ENCODE measurements around the gene PROS1. TPM values are rescaled to one million over a fixed set of nuclear protein-coding genes. Genes with fewer than 3 reads are reported as not detected.

PROS1 gene
- total and polyA plus RNA-seq, 2 of the 8 experiments (the other 6 are each of a cell fraction or from before 2014, with no cell fraction given), result 0.65 to 2.5 TPM

DNA sequence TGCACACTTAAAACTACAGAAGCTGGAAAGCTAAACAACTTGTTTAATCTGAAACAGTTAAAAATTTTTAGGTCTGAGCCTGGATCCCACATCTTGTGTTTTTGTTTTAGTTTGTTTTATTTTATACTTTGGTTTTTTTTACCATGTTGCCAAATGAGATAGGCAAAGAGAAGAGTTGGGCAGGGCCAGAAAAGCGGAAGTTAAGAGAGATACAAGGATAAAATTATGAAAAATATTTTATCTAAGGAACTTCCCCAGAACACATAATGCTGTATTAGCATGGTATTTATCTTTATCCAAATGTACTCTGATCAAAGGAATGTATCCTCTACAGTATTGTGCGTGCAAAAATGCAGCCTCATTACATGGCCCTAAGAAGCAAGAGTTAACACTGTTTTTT, 50.7 kb downstream of the PROS1 start:
- no peak overlapping the region for H3K4me3 ChIP-seq (ENCODE audit: extremely low read depth in 1 of 4, insufficient read depth in 2 of 4, low read depth in 3 of 4, low read length in 4 of 4)
- no peaks in the 10 kb centered on the region for H3K4me1 ChIP-seq (replicated peaks in 1 of 4; ENCODE audit: control insufficient read depth in 3 of 4, insufficient read depth in 4 of 4, low read length in 3 of 4)
- no peaks in the 10 kb centered on the region for H3K36me3 ChIP-seq (ENCODE audit: control insufficient read depth in 2 of 4, insufficient read depth in 4 of 4, low read length in 3 of 4)
- FAIRE-seq (no peak), DNase-seq (ENCODE audit: low read depth in 1 of 2, low spot score in 2 of 2) (no peak)
- no peaks in the 10 kb centered on the region for H3K23me2 ChIP-seq (ENCODE audit: low read depth, low read length)
- no peak overlapping the region for H4K8ac ChIP-seq (ENCODE audit: extremely low read depth, insufficient read depth, low read length)
- POLR2A ChIA-PET (ENCODE audit: partially characterized antibody), result no interaction called here
- no peak overlapping the region for H4K5ac ChIP-seq (ENCODE audit: insufficient read length, low read depth, low read length)
- no peak overlapping the region for H3K14ac ChIP-seq (ENCODE audit: insufficient read length)
- no peak overlapping the region for H3K4ac ChIP-seq (replicated peaks; ENCODE audit: insufficient read length, low read depth, low read length)
- no peak overlapping the region for H3K4me2 ChIP-seq (ENCODE audit: insufficient read depth in 1 of 2, low read depth in 2 of 2, low read length in 2 of 2)
- no peak overlapping the region for H2BK12ac ChIP-seq (ENCODE audit: low read depth, low read length)
- 77% methylated on average over 2 of the region's 2 CpGs; no CpG with 5 or more reads in 1 of the 2 experiments for WGBS, 2 experiments (ENCODE audit: extremely low coverage in 1 of 2, insufficient coverage in 1 of 2, insufficient read length in 1 of 2, insufficient replicate concordance in 2 of 2, low coverage in 1 of 2, low lambda C conversion rate in 2 of 2, missing lambda C conversion rate in 1 of 2)
- no peaks in the 10 kb centered on the region for H3K27me3 ChIP-seq (replicated peaks in 1 of 4; ENCODE audit: control insufficient read depth in 3 of 4, extremely low read depth in 1 of 4, insufficient read depth in 3 of 4, low read length in 3 of 4)
- no peak overlapping the region for H4K91ac ChIP-seq (replicated peaks; ENCODE audit: insufficient read length, low read length)
- H3K9me3 ChIP-seq (ENCODE audit: insufficient read depth in 2 of 2, low read depth in 1 of 2, low read length in 1 of 2), result peaks cover 15 to 20% of the 10 kb centered on the region in 2 experiments; a peak in 3 of 4 replicates
- no peaks in the 10 kb centered on the region for H3K79me1 ChIP-seq (ENCODE audit: low read depth, low read length)
- no peak for TF ChIP-seq KDM1A (IDR thresholded peaks at IDR 0.05; ENCODE audit: borderline replicate concordance, low read length)
- no peak for TF ChIP-seq TBP (IDR thresholded peaks at IDR 0.05; ENCODE audit: low read depth, low read length)
- no peak for TF ChIP-seq PHF8 (conservative IDR thresholded peaks at IDR 0.05; ENCODE audit: low read depth, low read length)
- no peak for TF ChIP-seq SP1 (IDR thresholded peaks at IDR 0.05; ENCODE audit: low read depth, low read length)
- no peak for TF ChIP-seq BRCA1 (IDR thresholded peaks at IDR 0.05; ENCODE audit: low read depth, low read length)
- no peak for TF ChIP-seq GTF2F1 (IDR thresholded peaks at IDR 0.05; ENCODE audit: borderline replicate concordance, low read depth, low read length)
- TF ChIP-seq RBBP5 (IDR thresholded peaks at IDR 0.05; ENCODE audit: borderline replicate concordance, low read depth, low read length), result no peak
- no peak for TF ChIP-seq JUND (IDR thresholded peaks at IDR 0.05; ENCODE audit: low read length)
- no peak overlapping the region for H3K27ac ChIP-seq (ENCODE audit: low read depth, low read length)
- H4K20me1 ChIP-seq (replicated peaks in 1 of 2; ENCODE audit: control insufficient read depth in 1 of 2, insufficient read depth in 2 of 2, low read length in 2 of 2), result no peaks in the 10 kb centered on the region
- no peak overlapping the region for H2BK120ac ChIP-seq (replicated peaks; ENCODE audit: low read depth, low read length)
- CTCF ChIA-PET (ENCODE audit: partially characterized antibody), result no interaction called here
- no peak overlapping the region for H3K23ac ChIP-seq (ENCODE audit: insufficient read length)
- H2BK5ac ChIP-seq (ENCODE audit: low read depth, low read length), result no peak overlapping the region
- H2BK20ac ChIP-seq (ENCODE audit: low read length), result no peak overlapping the region
- H2BK15ac ChIP-seq (ENCODE audit: low read length), result no peak overlapping the region
- H3K56ac ChIP-seq (replicated peaks; ENCODE audit: insufficient read length, low read depth, low read length), result no peak overlapping the region
- no peak overlapping the region for H3K9ac ChIP-seq (replicated peaks in 1 of 4; ENCODE audit: extremely low read depth in 1 of 4, low read depth in 3 of 4, low read length in 3 of 4)
- H3K18ac ChIP-seq (ENCODE audit: extremely low read depth, low read length), result no peak overlapping the region
- no peak overlapping the region for H2AFZ ChIP-seq (ENCODE audit: low read length)
- H2AK5ac ChIP-seq (ENCODE audit: low read depth, low read length), result no peak overlapping the region
- no peaks in the 10 kb centered on the region for H3K79me2 ChIP-seq (ENCODE audit: control insufficient read depth in 1 of 2, insufficient read depth in 2 of 2, low read length in 2 of 2)
